ENCODE data around the gene KIF26B.
"Not testable (repeated sequence)": the region's sequence is repeated elsewhere in the genome, so short reads cannot be mapped to it uniquely, and the experiment has no call there.

Gene KIF26B

DNA sequence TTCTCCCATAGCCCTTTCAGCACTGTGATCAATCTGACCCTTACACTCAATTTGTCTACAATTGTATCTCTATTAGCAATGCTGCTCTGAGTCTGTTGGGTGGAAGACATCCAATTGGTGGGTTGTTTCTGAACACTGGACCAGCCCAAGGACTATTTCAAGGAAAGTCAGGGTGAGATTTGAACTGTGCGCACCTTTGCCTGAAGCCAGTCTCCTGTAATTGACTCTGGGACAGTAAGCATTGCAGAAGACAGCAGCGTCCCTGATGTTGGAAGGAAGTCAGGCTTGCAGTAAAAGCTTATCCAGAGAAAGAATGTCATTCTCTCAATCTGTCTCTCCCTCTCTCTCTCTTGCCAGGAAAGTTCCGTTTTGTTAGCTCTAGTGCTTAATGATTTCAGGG, 233.9 kb downstream of the KIF26B start:
- DNase-seq (ENCODE audit: low read depth) = no peak

- DNase-seq (ENCODE audit: low read depth) = no peak
Measured at GRCh38 chr1:245389873-245390272, 235.1 kb downstream of the KIF26B start.

- no peak for DNase-seq (ENCODE audit: low read depth)
Measured at GRCh38 chr1:245390975-245391374, 236.2 kb downstream of the KIF26B start.

DNA sequence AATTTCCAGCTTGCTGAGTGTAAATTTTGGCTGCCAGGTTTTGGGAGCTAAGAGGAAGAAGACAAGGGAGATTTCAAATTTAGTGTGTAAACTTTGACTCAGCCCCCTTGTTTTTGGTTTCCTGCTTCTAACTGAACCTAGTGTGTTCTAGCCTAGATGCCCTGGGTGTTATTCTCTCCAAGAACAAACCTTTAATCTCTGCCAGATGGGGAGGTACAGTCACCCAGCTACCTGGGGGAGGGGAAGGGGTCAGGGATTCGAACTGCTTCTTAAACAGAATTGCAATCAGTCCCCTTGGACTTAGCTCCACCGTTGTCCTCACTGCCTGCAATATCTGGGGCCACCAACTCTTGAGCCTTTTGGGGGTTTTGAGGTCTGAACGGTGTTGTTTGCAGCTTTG, 238.9 kb downstream of the KIF26B start:
- DNase-seq (ENCODE audit: low read depth) = no peak

DNA sequence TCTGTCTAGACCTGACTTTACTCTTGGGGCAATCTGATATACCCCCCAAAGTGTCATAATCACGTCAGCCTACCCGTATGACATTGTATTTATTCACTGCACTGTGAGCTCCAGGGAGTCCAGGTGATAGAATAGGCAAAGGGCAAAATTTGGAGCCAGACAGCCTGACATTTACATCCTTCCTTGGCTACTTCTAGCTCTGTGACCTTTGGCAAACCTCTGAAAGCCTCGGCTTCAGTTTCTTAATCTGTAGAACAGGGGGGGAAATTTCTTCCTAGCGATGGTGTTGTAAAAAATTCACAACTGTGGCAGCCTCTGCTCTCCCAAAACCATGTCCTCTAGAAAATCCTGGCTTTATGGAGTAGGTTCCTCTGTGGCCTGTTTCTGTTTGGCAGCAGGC, 240.9 kb downstream of the KIF26B start:
- DNase-seq (ENCODE audit: low read depth) = no peak

DNA sequence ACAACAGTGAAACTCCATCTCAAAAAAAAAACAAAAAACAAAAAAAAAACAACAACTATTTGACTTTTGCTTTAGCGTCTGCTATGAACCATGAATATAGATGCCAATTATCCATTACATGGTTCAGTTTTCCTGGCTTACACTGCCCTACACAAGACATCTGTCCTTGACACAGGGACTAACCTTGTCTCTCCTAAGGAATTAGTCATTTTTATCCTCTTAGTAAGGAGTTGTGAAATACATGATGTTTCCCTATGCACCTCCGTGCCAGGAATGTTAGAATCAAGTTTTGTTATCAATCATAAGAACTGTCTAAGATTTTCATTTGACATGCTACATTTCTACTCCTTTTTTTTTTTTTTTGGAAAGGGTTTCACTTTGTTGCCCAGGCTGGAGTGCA, 241.8 kb downstream of the KIF26B start:
- DNase-seq (ENCODE audit: low read depth) = no peak

GRCh38 chr1:245397771-245398170, 243.0 kb downstream of the KIF26B start:
- DNase-seq (ENCODE audit: low read depth) = no peak

- no peak for DNase-seq (ENCODE audit: low read depth)
Measured at GRCh38 chr1:245398180-245398579, 243.4 kb downstream of the KIF26B start.

DNA sequence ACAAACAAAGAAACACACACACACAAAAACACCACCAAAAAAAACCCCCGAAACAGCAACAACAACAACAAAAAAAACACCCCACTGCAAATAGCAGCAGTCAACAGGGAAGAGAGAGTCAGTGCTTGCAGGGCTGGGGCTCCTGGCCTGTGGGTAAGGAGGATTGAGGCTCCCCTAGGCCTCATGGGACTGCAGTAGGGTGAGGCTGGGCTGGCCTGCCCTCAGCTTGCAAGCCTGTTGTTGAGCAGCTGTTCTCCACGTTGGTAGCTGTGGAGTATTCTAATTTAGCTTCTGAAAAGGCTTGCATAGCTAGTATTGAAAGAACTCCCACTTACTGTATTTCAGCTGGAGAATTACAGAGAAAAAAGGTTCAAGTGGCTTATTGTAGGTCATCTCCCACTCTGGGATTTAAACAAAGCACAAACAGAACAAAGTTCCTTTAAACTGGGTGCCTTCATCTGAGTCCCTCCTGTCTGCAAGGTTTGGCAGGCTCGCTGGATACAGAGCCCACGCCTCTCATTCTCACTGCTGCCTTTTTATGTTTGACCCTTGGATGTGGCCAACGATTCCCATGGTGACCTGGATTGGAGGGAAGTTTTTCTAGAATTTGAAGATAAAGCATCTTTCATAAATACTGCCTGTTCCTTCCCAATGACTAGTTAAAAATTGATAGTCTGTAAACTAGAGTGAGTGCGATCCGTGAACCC, 247.2 kb downstream of the KIF26B start:
- DNase-seq (ENCODE audit: low read depth) = no peak

DNA sequence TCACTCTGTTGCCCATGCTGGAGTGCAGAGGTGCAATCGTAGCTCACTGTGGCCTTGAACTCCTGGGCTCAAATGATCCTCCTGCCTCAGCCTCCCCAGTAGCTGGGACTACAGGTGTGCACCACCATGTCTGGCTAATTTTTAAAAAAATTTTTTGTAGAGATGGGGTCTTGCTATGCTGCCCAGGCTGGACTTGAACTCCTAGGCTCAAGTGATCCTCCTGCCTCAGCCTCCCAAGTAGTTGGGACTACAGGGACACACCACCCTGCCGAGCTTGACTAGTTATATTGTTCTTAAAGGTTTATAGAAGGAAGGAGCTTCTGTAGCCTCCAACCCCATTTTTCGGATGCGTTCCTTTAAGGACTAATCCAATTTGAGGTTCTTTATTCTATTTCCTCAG, 248.2 kb downstream of the KIF26B start:
- not testable (repeated sequence) for DNase-seq (ENCODE audit: low read depth)

DNA sequence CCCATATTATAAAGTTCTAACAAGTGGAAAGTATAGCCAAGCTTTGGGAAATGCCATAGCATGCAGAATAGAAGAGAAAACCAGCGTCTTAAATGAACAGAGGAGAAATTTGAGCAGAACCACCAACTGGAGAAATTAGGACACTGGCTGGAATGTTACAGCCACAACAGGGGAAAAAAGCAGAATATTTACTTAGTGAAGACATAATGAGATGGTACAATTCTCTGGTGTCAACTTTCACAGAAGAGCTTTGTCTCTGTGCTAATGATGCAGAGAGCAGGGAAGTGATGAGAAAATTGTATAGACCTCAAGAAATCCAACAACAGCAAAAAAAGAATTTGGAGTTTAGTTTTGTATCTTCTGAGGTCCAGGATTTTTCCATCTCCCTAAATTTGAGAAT, 249.7 kb downstream of the KIF26B start:
- no peak for DNase-seq (ENCODE audit: low read depth)

GRCh38 chr1:245404952-245405351, 250.2 kb downstream of the KIF26B start:
- DNase-seq (ENCODE audit: low read depth) = no peak

- no peak for DNase-seq (ENCODE audit: low read depth)
Measured at GRCh38 chr1:245406426-245406825, 251.6 kb downstream of the KIF26B start.

DNA sequence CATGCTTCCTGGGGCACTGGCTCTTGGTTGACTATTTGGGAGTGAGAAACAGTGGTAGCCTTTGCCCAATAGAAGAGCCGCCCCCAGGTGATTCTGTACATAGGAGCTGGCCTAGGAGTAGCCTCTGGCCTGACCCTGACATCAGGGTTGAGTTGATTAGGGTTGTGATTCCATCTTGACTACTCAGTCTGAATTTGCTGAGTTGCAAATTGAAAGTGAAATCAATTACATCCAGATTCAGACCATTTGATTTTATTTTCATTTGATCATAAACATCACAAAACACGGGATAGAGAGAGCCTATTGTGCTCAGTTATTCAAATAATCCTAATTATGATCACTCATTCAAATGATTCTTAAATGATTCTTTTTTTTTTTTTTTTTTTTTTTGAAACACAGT, 253.2 kb downstream of the KIF26B start:
- no peak for DNase-seq (ENCODE audit: low read depth)

DNA sequence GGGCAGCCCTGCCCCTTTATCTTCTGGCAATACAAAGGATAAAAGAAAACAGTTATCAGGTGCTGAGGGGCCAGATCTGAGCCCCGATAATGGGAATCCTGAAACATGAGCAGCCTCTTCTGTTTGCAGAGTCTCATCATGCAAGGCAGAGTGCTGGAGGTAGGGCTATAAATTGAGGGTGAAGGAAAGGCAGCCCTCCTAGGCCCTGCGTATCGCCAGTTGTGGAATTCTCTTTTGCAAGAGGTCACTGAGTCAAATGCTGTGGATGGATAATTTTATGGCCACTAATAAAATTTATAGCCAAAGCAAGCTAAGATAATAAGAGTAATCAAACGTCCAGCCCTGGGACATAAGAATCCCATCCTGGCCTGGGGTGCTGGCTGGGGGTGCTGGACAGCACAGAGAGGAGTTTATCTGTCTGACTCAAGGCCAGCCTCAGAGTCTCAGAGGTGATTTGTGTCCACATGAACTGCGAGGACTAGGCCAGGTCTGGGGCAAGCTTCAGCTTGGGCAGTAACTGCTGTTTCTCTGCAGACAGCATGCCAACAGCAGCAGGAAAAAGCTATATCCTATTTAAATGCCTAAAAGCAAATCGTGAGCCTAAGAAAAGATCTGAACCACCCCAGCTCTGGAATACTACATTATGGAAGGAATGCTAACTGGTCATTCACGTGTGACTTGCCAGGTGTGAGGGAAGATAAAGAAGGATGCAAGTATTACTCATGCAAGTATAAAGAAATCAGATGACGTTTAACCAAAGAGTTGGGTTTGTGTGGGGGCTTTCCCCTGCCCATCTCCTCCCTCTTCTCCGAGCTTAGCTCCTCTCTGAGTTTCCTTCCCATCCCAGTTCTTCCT, 254.8 kb downstream of the KIF26B start:
- DNase-seq (ENCODE audit: low read depth) = no peak

DNA sequence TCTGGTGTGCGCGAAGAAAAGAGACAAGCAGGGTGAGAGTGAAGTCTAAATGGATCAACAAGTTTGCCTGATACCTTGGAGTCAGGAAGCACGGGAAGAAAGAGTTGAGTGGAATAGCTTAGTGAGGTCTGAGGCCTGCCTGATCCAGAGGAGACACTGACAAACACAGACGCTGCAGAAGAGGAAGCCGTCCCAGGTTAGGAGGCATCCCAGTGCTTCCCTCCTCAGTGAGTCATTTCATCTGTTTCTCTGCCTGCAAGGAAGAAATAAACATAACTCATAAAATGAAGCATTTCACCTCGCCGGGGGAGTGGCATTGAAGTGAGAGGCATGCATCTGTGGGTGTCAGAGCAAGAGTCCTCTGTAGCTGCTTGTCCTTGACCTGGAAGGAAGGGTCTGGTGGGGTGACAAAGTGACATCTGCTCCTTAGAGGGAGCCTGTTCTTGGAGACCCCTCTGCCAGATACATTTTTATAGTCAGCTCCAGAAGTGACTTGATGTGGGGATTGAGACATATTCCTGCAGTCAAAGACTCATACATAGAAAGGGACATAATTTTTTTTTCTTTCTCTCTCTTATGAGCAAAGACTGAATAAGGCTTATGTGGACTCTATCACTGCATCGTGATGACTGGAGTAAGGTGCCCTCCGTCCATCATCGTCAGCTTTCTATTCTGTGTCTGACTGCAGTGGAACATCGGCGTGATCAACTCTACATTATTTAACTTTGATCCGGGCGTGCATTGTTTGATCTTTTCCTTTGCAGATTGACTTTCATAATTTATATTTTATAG, 256.7 kb downstream of the KIF26B start:
- no peak for DNase-seq (ENCODE audit: low read depth)

GRCh38 chr1:245412306-245412705, 257.5 kb downstream of the KIF26B start:
- DNase-seq (ENCODE audit: low read depth) = no peak

GRCh38 chr1:245416781-245417180, 262.0 kb downstream of the KIF26B start:
- DNase-seq (ENCODE audit: low read depth) = no peak

GRCh38 chr1:245418077-245418476, 263.3 kb downstream of the KIF26B start:
- DNase-seq (ENCODE audit: low read depth) = no peak

- DNase-seq (ENCODE audit: low read depth) = no peak
Measured at GRCh38 chr1:245419461-245419978, 264.7 kb downstream of the KIF26B start.

DNA sequence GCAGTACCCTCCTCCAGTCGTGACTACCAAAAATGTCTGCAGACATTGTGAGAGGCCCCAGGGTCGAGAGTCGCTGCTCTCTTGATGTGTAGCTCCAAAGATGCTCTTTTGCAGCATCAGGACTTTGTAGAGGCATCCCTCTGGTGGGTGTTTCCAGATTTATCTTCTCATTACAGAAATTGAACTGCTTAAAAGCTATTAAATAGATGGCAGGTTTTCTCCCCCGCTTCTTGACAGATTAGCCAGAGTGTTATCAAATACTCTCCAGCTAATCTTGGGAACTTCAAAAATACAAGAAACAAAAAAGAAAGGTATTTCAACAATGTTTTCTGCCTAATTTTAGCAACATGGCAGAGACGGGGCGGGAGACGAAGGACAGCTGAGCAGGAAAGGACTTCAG, 265.2 kb downstream of the KIF26B start:
- no peak for DNase-seq (ENCODE audit: low read depth)

- no peak for DNase-seq (ENCODE audit: low read depth)
Measured at GRCh38 chr1:245420926-245421325, 266.1 kb downstream of the KIF26B start.

DNA sequence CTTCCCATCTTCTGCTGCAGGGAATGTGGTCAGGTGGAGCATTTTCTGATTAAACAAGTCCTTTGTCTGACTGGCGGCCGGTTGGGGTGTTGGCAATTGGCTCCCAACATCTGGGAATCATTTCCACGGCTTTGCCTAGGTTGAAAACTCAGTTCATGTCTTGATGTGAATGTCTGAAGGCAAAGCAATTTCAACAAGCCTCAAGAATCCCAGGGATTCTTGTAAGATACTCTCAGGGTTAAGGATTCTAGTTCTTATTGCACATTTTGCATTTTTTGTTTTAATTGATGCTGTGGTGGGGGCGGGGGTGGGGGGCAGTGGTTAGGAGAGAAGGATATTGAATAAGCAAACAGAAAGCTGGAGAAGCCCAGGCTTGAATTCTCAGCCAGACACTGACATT, 273.9 kb downstream of the KIF26B start:
- no peak for DNase-seq (ENCODE audit: low read depth)
